GM21526 (cell line): ENCODE measurements around the gene SRPRB.

Experiments used
- ATAC-seq: cut with Tn5 transposase; IDR thresholded peaks from one replicate; pipeline ENCODE4 v1.9.1; 2021; ENCODE audit warnings: moderate library complexity; ENCODE audit not compliant: unreplicated experiment, low FRiP score

The SRPRB gene

GRCh38 chr3:133863911-133864310 lies 58.3 kb downstream of the SRPRB start:
- ATAC-seq = no peak

GRCh38 chr3:133864616-133865015 lies 59.0 kb downstream of the SRPRB start:
- no peak for ATAC-seq

GRCh38 chr3:133865136-133865855 lies 59.7 kb downstream of the SRPRB start:
- no peak for ATAC-seq

- no peak for ATAC-seq
Observed at GRCh38 chr3:133866141-133866540, 60.5 kb downstream of the SRPRB start.

GRCh38 chr3:133868186-133868585 lies 62.6 kb downstream of the SRPRB start:
- no peak for ATAC-seq

- no peak for ATAC-seq
Observed at GRCh38 chr3:133868758-133869475, 63.3 kb downstream of the SRPRB start.

GRCh38 chr3:133869586-133869985 lies 64.0 kb downstream of the SRPRB start:
- no peak for ATAC-seq

- no peak for ATAC-seq
Observed at GRCh38 chr3:133870822-133871221, 65.2 kb downstream of the SRPRB start.
